Inflammatory macrophage (primary cell): ENCODE data around the gene FYB2.

Experiments
- DNase-seq, 2 donors: peaks; one replicate each; pipeline ENCODE4 v3.0.0-alpha.2; 2020 to 2022
- total RNA-seq, 18 experiments: gene quantifications; one replicate each; lab custom pipeline; 2026; ENCODE audit warnings: mixed read lengths in 6 of 18, inconsistent platforms in 2 of 18; lab: John Stamatoyannopoulos, UW

The FYB2 gene
- total RNA-seq = 0 to 0.15 (median 0) reads per million in 18 experiments

GRCh38 chr1:56819387-56819899 lies at the start of gene FYB2:
FYB2 (minus strand) TSS chr1:56819404; CDS start chr1:56819290, 114 bp downstream.
- no peak for DNase-seq

DNA sequence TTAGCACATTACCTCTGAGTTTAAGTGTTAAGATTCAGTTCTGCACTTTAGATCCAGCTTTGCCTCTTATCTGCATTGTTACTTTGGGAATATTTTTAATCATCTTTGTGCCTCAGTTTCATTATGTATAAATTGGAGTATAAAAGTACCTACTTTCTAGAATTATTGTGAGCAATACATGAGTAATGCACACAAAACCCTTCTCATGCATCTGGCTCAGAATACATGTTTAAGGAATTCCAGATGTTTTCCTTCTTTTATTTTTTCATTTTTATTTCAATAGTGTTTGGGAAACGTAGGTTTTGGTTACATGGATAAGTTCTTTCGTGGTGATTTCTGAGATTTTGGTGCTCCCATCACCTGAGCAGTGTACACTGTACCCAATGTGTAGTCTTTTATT lies 49.6 kb upstream of the FYB2 start:
- no peak for DNase-seq

GRCh38 chr1:56867491-56867890 lies 48.3 kb upstream of the FYB2 start:
- no peak for DNase-seq

GRCh38 chr1:56866656-56867055 lies 47.5 kb upstream of the FYB2 start:
- DNase-seq = no peak

DNA sequence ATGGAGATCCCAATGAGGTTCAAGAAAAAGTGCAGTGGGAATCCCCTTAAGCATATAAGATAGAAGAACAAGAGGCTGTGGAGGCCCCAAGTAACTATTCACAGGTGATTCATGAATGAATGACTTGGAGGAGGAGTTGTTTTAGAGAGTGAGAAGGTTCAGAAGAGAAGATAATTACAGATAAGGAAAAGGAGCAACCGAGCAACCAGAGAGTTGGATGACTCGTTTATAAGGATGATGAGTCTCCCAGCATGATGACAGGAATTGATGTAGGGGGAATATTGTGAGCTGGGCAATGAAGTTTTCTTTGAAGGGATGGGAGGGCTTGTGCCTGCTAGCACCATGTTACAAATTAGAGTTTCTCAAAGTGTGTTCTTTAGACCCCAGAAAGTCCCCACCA lies 45.2 kb upstream of the FYB2 start:
- DNase-seq = no peak

DNA sequence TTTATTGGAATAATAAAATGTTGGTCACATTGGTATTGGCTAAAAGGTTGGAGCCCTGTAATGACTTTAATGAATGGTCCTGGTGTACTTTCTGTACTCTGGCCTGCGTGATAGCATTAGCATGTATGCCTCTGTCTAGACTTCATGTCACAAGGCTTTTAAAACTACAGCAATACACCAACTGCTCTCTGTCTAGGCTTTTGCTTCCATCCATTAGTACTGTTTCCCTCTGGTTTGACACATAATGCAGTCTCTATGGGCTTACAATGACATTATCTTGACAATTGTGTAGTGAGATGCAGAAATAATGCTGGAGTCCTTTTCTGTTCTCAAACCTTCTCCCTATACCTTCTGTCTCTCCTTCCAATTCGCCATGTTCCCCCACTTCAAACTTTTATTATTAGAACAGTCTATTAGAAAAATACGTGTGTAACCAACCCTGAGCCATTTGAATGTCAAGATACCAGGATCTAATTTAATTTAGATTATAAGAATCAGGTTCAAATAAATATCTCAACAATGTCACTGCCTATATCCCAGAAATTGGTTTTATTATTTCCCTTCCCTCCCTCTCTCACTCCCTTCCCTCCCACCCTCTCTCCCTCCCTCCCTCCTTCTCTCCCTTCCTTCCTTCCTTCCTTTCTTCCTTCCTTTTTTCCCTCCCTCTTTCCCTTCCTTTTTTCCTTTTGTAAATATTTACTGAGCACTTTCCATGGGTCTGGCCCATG lies 44.2 kb upstream of the FYB2 start:
- no peak for DNase-seq

GRCh38 chr1:56859287-56859686 lies 40.1 kb upstream of the FYB2 start:
- DNase-seq = no peak

- no peak for DNase-seq
Measured at GRCh38 chr1:56856186-56856585, 37.0 kb upstream of the FYB2 start.

DNA sequence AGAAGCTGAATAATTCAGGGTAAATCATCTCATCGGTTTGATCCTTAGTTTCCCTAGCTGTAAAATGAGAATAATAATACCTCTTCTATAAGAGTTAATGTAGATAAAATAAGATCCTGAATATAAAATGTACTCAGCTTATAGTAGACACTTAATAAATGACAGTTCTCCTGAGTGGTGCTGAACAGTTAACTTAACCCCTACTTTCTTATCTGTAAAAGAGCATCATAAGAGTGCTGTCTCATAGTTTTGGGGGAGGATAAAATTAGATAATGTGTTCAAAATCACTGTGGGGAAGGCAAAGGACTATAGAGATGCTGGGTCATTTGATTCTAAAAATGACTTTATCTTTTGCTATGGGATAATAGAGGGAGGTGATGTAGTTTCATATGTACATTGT lies 36.0 kb upstream of the FYB2 start:
- DNase-seq = no peak

DNA sequence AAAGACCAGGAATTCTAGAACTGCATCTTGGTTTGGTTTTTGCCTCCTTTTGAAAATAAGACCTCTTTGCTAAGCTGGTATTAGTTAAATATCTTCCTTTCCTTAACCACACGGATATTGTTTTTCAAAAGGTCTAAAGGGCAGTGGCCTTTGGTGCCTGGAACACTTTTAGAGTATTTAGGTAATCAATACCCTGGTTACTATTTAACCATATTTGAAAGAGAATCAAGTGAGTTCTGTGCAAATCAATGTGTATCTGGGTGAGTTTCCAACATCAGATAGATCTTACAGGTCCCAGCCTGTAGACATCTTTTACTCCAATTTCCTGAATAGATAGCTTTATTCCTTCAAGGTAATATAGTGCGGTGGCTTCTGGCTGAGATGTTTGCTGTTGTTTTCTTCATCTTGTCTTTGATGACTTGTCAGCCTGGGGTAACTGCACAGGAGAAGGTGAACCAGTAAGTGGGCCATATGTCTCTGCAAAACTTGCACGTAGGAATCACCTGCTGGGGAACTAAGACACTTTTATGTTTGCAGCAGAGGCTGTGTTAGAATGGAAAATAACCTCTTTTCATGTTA lies 35.4 kb upstream of the FYB2 start, which contains the start of gene C8A:
Gene C8A, plus strand, starts transcription at position 277 of the 579 bp plus-strand sequence. Its CDS starts 105 bp downstream, at position 382.
- no peak for DNase-seq

- DNase-seq = no peak
Measured at GRCh38 chr1:56852476-56852875, 33.3 kb upstream of the FYB2 start.

- DNase-seq = no peak
Measured at GRCh38 chr1:56850922-56851321, 31.7 kb upstream of the FYB2 start.

DNA sequence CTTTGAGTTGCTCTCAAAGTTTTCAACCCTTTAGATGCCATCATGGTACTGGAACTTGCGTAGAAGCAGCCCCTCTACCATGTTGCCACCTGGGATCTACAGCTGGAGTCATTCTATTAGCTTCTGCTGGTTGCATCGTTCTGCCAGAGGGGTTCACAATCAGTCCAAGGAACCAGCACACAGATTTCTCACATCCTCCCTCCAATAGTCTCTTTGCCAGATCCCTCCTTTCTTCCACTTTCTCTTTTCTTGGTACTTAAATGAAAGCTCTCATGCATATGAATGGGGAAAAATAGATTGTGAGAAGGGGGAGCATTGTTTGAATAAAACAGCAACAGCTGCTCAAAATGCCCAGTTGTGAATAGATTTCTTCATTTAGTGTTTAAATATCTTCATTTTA lies 31.2 kb upstream of the FYB2 start:
- no peak for DNase-seq

DNA sequence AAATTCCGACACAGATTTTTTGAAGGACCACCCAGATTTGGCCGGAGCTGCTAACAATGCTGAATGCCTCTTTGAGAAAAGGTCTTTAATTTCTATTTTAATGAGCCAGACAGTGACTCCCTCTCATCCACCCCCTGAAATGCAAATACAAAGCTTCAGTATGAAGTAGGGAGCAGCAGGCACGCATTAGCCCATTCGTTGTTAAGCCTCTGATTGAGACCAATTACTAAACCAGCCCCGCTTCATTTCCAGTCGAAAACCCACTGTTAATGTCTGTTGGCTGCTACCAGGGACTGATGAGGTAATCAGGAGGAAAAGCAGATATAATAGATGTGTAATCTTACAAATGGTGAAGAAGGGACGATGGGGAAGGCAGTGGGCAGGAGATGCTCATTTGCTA lies 30.5 kb upstream of the FYB2 start:
- no peak for DNase-seq

DNA sequence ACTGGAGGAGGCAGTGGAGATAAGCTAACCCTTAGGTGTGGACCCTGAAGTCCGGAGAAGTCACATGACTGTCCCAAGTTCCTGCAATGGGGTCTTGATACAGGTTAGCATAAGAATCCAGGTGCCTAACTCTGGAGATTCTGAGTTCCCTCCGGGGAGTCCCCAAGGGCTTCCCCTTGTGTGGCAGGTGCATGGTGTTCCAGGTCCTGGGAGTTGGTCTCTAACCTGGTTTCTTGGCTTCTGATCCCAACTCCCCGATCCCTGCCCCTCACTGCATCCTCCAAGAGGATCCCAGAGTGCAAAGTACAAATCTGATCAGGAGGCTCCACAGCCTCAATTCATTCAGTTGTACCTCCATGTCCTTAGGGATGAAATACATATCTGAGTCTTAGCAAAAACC lies 26.1 kb upstream of the FYB2 start:
- DNase-seq = no peak

DNA sequence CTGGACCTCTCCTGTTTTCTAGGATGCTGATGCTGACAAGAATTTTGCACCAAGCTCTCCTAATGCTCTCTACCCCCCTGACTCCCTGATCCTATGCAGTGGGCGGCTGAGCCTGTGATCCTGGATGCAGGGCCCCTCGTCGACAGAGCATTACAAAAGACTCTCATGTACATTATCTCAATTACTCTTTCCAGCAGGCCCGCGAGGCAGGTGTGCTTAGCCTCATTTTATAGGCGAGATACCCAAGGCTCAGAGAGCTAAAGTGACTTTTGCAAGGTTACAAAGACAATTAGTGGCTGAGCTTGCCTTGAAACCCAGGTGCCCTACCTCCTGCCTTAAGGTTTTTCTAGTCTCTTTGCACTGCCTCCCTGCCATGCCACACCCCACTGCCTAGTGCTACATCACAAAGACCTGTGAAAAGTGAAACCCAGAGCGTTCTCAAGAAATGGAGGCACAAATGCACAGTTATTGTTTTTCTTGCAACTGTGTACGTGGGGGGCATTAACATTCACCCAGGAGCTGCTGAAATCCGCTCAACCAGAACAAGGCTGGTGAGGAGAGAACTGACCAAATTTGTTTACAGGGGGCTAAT lies 25.4 kb upstream of the FYB2 start:
- no peak for DNase-seq

- no peak for DNase-seq
Measured at GRCh38 chr1:56843544-56843943, 24.3 kb upstream of the FYB2 start.

DNA sequence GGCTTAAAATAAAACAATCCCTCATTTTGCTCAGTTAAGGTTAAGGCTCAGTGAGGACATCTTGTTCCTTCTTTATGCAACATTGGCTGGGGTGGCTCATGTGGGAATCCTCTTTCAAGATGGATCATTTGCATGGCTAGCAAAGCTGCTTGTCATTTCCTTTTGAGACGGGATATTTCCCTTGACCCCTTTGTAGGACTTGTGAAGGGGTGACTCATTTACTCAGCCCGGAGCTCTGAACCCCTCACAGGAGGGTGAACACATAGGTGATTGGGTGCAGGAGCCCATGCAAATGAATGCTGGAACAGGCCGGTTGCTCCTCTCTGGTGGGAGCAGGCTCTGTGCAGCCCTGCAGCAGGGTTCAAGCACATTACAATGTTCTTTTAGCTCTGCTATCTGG lies 19.6 kb upstream of the FYB2 start:
- DNase-seq = no peak

GRCh38 chr1:56837244-56837939 lies 18.2 kb upstream of the FYB2 start:
- no peak for DNase-seq

DNA sequence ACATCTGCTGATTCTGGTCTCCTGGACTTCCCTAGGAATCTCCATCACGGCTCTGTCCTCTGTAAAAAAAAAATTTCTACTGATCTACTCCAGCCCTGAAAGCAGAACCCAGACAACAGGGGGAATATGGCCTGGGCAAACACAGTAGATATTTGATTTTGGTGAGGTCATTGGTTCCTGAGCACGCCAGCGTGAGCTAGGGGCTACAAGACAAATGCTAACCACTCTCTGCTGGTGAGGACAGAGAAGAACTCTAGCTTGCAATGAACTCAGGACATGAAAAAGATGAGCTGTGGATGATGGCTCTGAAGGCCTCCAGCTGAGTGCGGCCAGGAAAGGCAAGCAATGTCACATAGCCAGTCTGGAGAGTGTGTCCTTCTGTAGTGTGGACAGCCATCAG lies 17.2 kb upstream of the FYB2 start:
- no peak for DNase-seq

DNA sequence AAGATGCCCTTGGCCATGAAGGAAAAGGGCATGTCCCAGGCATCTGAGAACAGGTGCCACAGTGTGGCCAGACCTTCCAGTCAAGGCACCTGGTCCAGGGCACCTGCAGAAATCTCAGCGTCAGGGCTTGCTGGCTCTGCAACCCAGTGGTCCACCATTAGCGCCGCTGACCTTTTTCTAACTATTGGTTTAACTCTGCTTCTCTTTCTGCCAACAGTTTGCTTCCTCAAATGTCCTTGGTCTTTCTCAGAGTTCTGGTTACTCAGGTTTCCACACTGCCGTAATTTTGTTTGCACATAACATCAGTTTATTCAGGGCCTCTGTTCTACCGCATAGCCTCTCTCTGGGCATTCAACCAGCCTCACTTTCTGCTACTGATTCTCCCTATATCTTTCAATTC lies 16.5 kb upstream of the FYB2 start:
- DNase-seq = no peak

DNA sequence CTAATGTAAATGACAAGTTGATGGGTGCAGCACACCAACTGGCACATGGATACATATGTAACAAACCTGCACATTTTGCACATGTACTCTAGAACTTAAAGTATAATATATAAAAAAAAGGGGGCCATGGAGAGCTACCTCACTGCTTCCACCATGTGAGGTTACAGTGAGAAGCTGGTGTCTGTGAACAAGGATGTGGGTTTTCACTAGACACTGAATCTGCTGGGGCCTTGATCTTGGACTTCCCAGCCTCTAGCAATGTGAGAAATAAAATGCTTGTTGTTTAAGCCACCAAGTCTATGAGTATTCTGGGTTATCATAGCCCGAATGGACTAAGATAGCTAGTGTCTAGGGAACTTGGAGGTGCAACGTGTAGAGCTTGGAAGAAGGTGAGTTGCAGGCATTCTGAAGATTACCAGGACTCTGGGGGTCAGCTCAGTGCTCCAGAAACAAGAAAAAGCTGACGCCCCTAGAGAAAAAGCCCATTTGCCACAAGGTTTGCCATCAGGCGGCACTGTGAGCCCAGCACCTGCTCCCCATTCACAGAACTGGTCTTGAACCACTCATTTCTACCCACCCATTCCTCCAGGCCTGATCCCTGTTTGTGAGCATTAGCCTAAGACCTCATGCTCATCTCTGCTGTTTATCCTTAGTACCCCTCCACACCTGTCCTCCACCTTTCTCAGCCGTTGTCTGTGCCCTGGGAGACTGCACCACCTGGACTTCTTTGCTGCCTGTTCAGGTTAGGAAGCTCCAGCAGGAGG lies 15.1 kb upstream of the FYB2 start:
- DNase-seq = no peak

- no peak for DNase-seq
Measured at GRCh38 chr1:56833088-56833487, 13.9 kb upstream of the FYB2 start.
